DMS53 (cell line): Measurements from ENCODE around the gene NTN5.
A peak's percentile ranks its signal among the peaks of the same experiment; 100 is the strongest.
"Not testable (repeated sequence)": the region's sequence is repeated elsewhere in the genome, so short reads cannot be mapped to it uniquely, and the experiment has no call there.

Source experiments
- DNase-seq: peaks from one replicate; lab custom pipeline; 2025; lab: John Stamatoyannopoulos, UW

The NTN5 gene

GRCh38 chr19:48672994-48673393, at the start of gene NTN5:
Gene NTN5 (minus strand): TSS chr19:48673017. CDS start chr19:48670986, 2,031 bp downstream.
- no peak for DNase-seq

- DNase-seq = no peak
Measured at GRCh38 chr19:48722196-48722708, 49.4 kb upstream of the NTN5 start.

- peak; percentile 99 for DNase-seq
Measured at GRCh38 chr19:48720613-48721296, 47.9 kb upstream of the NTN5 start.

- no peak for DNase-seq
Measured at GRCh38 chr19:48720251-48720612, 47.4 kb upstream of the NTN5 start.

GRCh38 chr19:48719263-48720171, 46.7 kb upstream of the NTN5 start, which contains the start of gene MAMSTR:
Gene MAMSTR (minus strand): TSS chr19:48719725. CDS start chr19:48719031, 694 bp downstream.
- DNase-seq = no peak

GRCh38 chr19:48718711-48719231, 46.0 kb upstream of the NTN5 start:
- no peak for DNase-seq

- DNase-seq = not testable (repeated sequence)
Measured at GRCh38 chr19:48718106-48718505, 45.3 kb upstream of the NTN5 start.

GRCh38 chr19:48716562-48717291, 43.9 kb upstream of the NTN5 start:
- peak; percentile 31 for DNase-seq

- no peak for DNase-seq
Measured at GRCh38 chr19:48715681-48716171, 42.9 kb upstream of the NTN5 start.

GRCh38 chr19:48714759-48715675, 42.2 kb upstream of the NTN5 start:
- no peak for DNase-seq

GRCh38 chr19:48713864-48714755, 41.3 kb upstream of the NTN5 start:
- peak; percentile 100 for DNase-seq

GRCh38 chr19:48713041-48713863, 40.4 kb upstream of the NTN5 start:
- DNase-seq = peak; percentile 61

- DNase-seq = no peak
Measured at GRCh38 chr19:48711106-48711662, 38.4 kb upstream of the NTN5 start.

- DNase-seq = no peak
Measured at GRCh38 chr19:48708471-48708870, 35.7 kb upstream of the NTN5 start.

GRCh38 chr19:48705431-48705830, 32.6 kb upstream of the NTN5 start:
- peak; percentile 32 for DNase-seq

GRCh38 chr19:48703316-48703715, 30.5 kb upstream of the NTN5 start:
- DNase-seq = no peak

GRCh38 chr19:48702701-48703100, 29.9 kb upstream of the NTN5 start:
- no peak for DNase-seq

GRCh38 chr19:48698046-48698445, 25.2 kb upstream of the NTN5 start:
- DNase-seq = no peak
